Stimulated activated CD8-positive, alpha-beta memory T cell treated with anti-CD3 and anti-CD28 coated beads, Interleukin-7, amount 100 ng/mL, for 24 hours (primary cell): ENCODE measurements around the gene FAM43A.

Experiments
- DNase-seq: peaks from one replicate; pipeline ENCODE4 v3.0.0-alpha.2; 2020; ENCODE audit warnings: low read depth

Gene FAM43A

GRCh38 chr3:194711913-194712312, 26.2 kb downstream of the FAM43A start:
- no peak for DNase-seq

- DNase-seq = no peak
These were observed 27.8 kb downstream of the FAM43A start for GRCh38 chr3:194713299-194714136.

GRCh38 chr3:194714137-194714455, 28.4 kb downstream of the FAM43A start:
- no peak for DNase-seq

- no peak for DNase-seq
These were observed 28.9 kb downstream of the FAM43A start for GRCh38 chr3:194714564-194714963.

- no peak for DNase-seq
These were observed 29.5 kb downstream of the FAM43A start for GRCh38 chr3:194715022-194715800.

- DNase-seq = no peak
These were observed 32.4 kb downstream of the FAM43A start for GRCh38 chr3:194718079-194718478.

GRCh38 chr3:194720048-194720447, 34.4 kb downstream of the FAM43A start:
- no peak for DNase-seq

- DNase-seq = no peak
These were observed 38.3 kb downstream of the FAM43A start for GRCh38 chr3:194723846-194724618.

GRCh38 chr3:194725346-194725745, 39.7 kb downstream of the FAM43A start:
- DNase-seq = no peak

- no peak for DNase-seq
These were observed 41.9 kb downstream of the FAM43A start for GRCh38 chr3:194727435-194728128.

- no peak for DNase-seq
These were observed 43.3 kb downstream of the FAM43A start for GRCh38 chr3:194728986-194729385.

GRCh38 chr3:194730365-194730764, 44.7 kb downstream of the FAM43A start:
- no peak for DNase-seq

- no peak for DNase-seq
These were observed 45.9 kb downstream of the FAM43A start for GRCh38 chr3:194731506-194732073.

- DNase-seq = no peak
These were observed 46.9 kb downstream of the FAM43A start for GRCh38 chr3:194732617-194733016.

- no peak for DNase-seq
These were observed 50.7 kb downstream of the FAM43A start for GRCh38 chr3:194736277-194736895.

- no peak for DNase-seq
These were observed 51.4 kb downstream of the FAM43A start for GRCh38 chr3:194736896-194737600.
